Naive thymus-derived CD8-positive, alpha-beta T cell (primary cell): ENCODE results near the gene CLCN6. TPM values are rescaled to one million over a fixed set of nuclear protein-coding genes. Genes with fewer than 3 reads are reported as not detected.

Experiments
- ATAC-seq, 2 donors: fragments of 150-1000 bp; cut with Tn5 transposase in 1 of 2; sonication (Bioruptor Pico), chemical (Tn5 transposase) in 1 of 2; 1 replicate in 1 of 2; 2 replicates in 1 of 2; pipeline ENCODE4 v1.10.0; 2021; ENCODE audit warnings: mild to moderate bottlenecking in 2 of 2, moderate library complexity in 2 of 2
- POLR2A ChIA-PET: fragments of 350-600 bp; sonication (Branson Sonifier 250); formaldehyde crosslinking; loops from one replicate; lab custom pipeline; 2021; ENCODE audit warnings: antibody characterized with exemption; lab: Charles Lee
- DNase-seq, 10 donors: peaks; one replicate each; pipeline versions ENCODE4 v3.0.0 to v3.0.0-alpha.2; 2020 to 2022
- H3K27ac Mint-ChIP-seq, 10 donors: one replicate each; pipeline ENCODE4 v1.8.0; 2020 to 2022; ENCODE audit warnings: mild to moderate bottlenecking in 10 of 10, mixed read lengths in 10 of 10, moderate library complexity in 4 of 10, inconsistent platforms in 1 of 10
- H3K27me3 Mint-ChIP-seq, 5 donors: one replicate each; pipeline ENCODE4 v1.8.0; 2021 to 2022; ENCODE audit warnings: mixed read lengths in 5 of 5
- H3K36me3 Mint-ChIP-seq, 3 donors: one replicate each; pipeline ENCODE4 v1.8.0; 2020 to 2022; ENCODE audit warnings: mixed read lengths in 3 of 3, mild to moderate bottlenecking in 2 of 3, inconsistent platforms in 1 of 3
- H3K4me1 Mint-ChIP-seq, 4 donors: one replicate each; pipeline ENCODE4 v1.8.0; 2021 to 2022; ENCODE audit warnings: mixed read lengths in 4 of 4
- H3K4me3 Mint-ChIP-seq, 10 donors: one replicate each; pipeline ENCODE4 v1.8.0; 2020 to 2022; ENCODE audit warnings: mild to moderate bottlenecking in 10 of 10, mixed read lengths in 10 of 10, moderate library complexity in 6 of 10, inconsistent platforms in 1 of 10
- H3K9me3 Mint-ChIP-seq, 9 donors: one replicate each; pipeline ENCODE4 v1.8.0; 2020 to 2022; ENCODE audit warnings: mixed read lengths in 9 of 9, mild to moderate bottlenecking in 3 of 9, inconsistent platforms in 1 of 9, moderate library complexity in 1 of 9
- polyA plus RNA-seq, 3 donors: library from polyadenylated mRNA; unstranded; fragments of 300-500 nt; fragmentation: Illumina TruSeq; gene quantifications; one replicate each; pipeline ENCODE4 v1.2.3, GENCODE V29; 2021
- total RNA-seq, 8 experiments: library from RNA in 2 of 8; stranded (reverse) in 2 of 8; gene quantifications; one replicate each; pipeline ENCODE4 v1.2.3 and lab custom pipeline; 2021 to 2026

The CLCN6 gene, protein sequence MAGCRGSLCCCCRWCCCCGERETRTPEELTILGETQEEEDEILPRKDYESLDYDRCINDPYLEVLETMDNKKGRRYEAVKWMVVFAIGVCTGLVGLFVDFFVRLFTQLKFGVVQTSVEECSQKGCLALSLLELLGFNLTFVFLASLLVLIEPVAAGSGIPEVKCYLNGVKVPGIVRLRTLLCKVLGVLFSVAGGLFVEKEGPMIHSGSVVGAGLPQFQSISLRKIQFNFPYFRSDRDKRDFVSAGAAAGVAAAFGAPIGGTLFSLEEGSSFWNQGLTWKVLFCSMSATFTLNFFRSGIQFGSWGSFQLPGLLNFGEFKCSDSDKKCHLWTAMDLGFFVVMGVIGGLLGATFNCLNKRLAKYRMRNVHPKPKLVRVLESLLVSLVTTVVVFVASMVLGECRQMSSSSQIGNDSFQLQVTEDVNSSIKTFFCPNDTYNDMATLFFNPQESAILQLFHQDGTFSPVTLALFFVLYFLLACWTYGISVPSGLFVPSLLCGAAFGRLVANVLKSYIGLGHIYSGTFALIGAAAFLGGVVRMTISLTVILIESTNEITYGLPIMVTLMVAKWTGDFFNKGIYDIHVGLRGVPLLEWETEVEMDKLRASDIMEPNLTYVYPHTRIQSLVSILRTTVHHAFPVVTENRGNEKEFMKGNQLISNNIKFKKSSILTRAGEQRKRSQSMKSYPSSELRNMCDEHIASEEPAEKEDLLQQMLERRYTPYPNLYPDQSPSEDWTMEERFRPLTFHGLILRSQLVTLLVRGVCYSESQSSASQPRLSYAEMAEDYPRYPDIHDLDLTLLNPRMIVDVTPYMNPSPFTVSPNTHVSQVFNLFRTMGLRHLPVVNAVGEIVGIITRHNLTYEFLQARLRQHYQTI
- 10 to 100 TPM; 26.8 to 31.8 TPM for total RNA-seq
- polyA plus RNA-seq = 1 to 10 TPM; 1.2 to 2.8 (median 2.1) TPM
- total RNA-seq (lab: John Stamatoyannopoulos, UW) = 27.6 to 45.8 (median 31.8) reads per million in 6 experiments

DNA sequence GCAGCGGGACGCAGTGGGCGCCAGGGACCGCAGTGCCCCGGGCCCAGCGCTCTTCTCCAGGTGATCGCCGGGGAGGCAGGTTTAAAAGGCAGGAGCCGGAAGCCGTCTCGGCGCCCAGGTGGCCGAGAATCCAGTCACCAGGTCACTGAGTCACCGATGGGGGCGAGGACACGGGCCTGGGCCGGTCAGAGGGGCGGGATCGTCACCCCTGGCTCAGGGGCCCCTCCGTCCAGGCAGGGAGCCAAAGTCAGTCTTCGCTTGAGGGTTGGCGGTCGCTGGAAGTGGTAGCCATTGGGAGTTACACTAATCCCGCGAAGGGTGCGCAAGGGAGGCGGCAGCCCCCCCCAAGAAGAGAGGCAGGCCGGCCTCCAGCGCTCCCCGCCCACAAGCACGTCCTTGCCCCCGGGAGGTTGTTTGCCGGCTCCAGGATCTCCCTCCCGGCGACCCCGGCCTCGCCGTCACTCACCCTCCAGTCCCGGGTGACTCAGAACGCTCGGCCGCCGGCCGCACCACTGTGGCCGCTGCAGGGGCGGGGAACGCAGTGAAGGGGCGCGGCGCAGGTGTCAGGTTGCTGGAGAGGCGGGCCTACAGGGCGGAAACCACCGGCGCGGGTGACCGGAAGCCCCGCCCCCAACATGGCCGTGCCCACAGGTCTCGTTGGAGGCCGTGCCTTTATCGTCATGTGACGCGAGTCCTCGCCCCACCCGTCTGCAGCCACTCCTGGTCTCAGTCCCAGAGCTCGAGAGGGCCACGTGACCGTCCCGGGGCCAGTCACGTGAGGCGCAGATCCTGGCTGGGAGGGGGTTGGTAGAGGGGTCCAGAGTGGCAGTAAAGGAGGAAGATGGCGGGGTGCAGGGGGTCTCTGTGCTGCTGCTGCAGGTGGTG is at the start of gene CLCN6, which contains the start of gene MTHFR:
CLCN6 (plus strand) TSS at position 770 of the 885 bp plus-strand sequence; CDS start at position 842, 72 bp downstream.
MTHFR (minus strand) TSS at position 543 of the 885 bp plus-strand sequence. CDS start 2,848 bp downstream, outside the sequence.
- DNase-seq = peak; percentile 95 to 99 (median 97)
- Mint-ChIP-seq H3K27me3 (no peaks in the 10 kb centered on the region), H3K27ac (peak within 1 kb of the TSS; percentile 94 to 99 (median 98)), H3K4me3 (peak within 1 kb of the TSS; percentile 92 to 100 (median 99)), H3K36me3 (peaks cover 0 to 37% (median 2%) of the 10 kb centered on the region in 3 donors), H3K9me3 (no peaks in the 10 kb centered on the region), H3K4me1 (peaks cover 28 to 72% (median 69%) of the 10 kb centered on the region in 4 donors)
- peak; percentile 82 to 87 for ATAC-seq
- POLR2A ChIA-PET = interaction anchor here (0.6 to 2.3 kb wide), 13 partner anchors 9 to 706 kb away, joined by 3 to 28 read pairs (median 5); partner anchors contain the start of genes EXOSC10, FBXO6 and MFN2

DNA sequence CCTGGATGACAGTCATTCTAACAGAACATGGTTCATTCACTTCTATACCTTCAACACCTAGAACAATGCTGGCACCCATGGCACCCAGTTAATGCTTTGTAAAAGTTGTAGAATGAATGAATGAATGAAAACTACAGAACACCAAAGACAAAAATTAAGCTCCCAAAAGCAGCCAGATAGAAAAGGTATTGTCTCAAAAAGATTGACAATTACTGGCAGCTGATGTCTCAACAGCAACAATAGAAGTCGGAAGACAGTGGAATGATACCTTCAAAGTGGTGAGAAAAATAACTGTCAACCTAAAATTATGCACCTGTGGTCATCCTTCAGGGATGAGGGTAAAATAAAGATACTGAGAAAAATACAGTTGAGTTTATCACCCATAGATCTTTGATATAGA is 48.9 kb upstream of the CLCN6 start:
- H3K4me1 Mint-ChIP-seq = peaks cover 0 to 16% (median 11%) of the 10 kb centered on the region in 4 donors
- H3K36me3 Mint-ChIP-seq = no peaks in the 10 kb centered on the region
- H3K9me3 Mint-ChIP-seq = no peaks in the 10 kb centered on the region
- no peak overlapping the region for H3K4me3 Mint-ChIP-seq
- DNase-seq (no peak), ATAC-seq (no peak)
- POLR2A ChIA-PET = no interaction called here
- peaks cover 2 to 10% (median 5%) of the 10 kb centered on the region in 5 donors for H3K27me3 Mint-ChIP-seq
- no peak overlapping the region for H3K27ac Mint-ChIP-seq

DNA sequence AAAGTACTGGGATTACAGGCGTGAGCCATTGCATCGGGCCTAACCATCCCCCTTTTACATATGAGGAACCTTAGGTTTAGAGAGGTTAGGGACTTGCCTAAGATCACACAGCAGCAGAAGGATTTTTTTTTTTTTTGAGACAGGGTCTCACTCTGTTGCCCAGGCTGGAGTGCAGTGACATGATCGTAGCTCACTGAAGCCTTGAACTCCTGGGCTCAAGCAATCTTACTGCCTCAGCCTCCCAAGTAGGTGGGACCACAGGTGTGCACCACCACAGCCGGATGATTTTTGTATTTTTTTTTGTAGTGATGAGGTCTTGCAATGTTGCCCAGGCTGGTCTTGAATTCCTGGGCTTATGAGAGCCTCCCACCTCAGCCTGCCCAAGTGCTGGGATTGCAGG is 46.2 kb upstream of the CLCN6 start:
- peaks cover 0 to 17% (median 10%) of the 10 kb centered on the region in 4 donors for H3K4me1 Mint-ChIP-seq
- no peaks in the 10 kb centered on the region for H3K9me3 Mint-ChIP-seq
- POLR2A ChIA-PET = no interaction called here
- no peaks in the 10 kb centered on the region for H3K36me3 Mint-ChIP-seq
- ATAC-seq (no peak), DNase-seq (no peak)
- H3K4me3 Mint-ChIP-seq = peak overlapping the region in 1 of 10 donors; percentile 7
- peaks cover 4 to 31% (median 20%) of the 10 kb centered on the region in 5 donors for H3K27me3 Mint-ChIP-seq
- no peak overlapping the region for H3K27ac Mint-ChIP-seq

DNA sequence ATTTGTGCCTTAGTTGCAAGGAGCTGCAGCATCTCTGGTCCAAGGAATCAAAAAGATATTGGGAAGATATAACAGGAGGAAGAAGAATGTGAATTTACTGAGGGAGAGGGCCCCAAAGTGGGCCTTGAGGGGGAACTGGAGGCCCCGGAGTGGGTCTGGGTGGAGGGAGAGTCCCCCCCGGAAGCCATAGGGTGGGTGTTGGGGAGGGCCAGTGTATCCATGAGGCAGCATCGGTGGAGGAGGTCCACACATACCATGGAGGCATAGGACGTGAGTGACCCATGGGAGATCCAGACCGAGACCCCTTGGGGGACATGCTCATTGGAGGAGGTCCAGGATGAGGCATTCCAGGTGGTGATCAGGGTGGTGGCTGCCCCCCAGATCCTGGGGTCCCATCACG is 44.7 kb upstream of the CLCN6 start:
- peaks cover 0 to 17% (median 10%) of the 10 kb centered on the region in 4 donors for H3K4me1 Mint-ChIP-seq
- no peak for DNase-seq
- H3K9me3 Mint-ChIP-seq = no peaks in the 10 kb centered on the region
- H3K36me3 Mint-ChIP-seq = no peaks in the 10 kb centered on the region
- POLR2A ChIA-PET = no interaction called here
- peak overlapping the region in 4 of 10 donors; percentile 1 to 69 (median 48) for H3K4me3 Mint-ChIP-seq
- ATAC-seq = no peak
- H3K27ac Mint-ChIP-seq = no peak overlapping the region
- H3K27me3 Mint-ChIP-seq = peaks cover 4 to 31% (median 24%) of the 10 kb centered on the region in 5 donors

DNA sequence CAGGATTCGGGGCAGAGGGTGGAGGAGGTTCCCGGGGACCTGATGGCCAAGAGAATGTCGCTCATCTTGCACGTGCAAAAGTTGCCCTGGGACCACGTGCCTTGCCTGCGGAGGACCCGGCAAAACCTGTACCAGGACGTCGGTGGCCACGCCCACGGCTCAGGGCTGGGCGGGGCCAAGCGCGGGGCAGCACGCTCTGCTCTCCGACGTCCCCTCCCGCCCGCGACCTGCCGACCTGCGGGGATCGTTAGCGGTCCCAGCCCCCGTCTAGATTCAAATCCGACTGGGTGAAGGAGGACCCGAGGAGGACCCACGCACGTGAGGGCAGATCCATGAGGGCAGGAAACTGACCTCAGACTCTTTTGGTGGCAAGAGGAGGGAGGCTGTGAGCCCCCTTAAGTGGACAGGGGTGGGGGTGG is 44.0 kb upstream of the CLCN6 start, which contains the start of gene C1orf167:
C1orf167 (plus strand) TSS at position 206 of the 419 bp plus-strand sequence. CDS start 2,208 bp downstream, outside the sequence.
- H3K4me3 Mint-ChIP-seq = peak within 1 kb of the TSS in 8 of 10 donors; percentile 12 to 69 (median 30)
- H3K9me3 Mint-ChIP-seq = no peaks in the 10 kb centered on the region
- peaks cover 0 to 17% (median 10%) of the 10 kb centered on the region in 4 donors for H3K4me1 Mint-ChIP-seq
- H3K36me3 Mint-ChIP-seq = no peaks in the 10 kb centered on the region
- peak within 1 kb of the TSS in 3 of 10 donors; percentile 16 to 85 (median 78) for H3K27ac Mint-ChIP-seq
- peaks cover 4 to 31% (median 24%) of the 10 kb centered on the region in 5 donors for H3K27me3 Mint-ChIP-seq
- POLR2A ChIA-PET = no interaction called here
- DNase-seq = peak in 5 of 10 donors; percentile 7 to 45 (median 31)
- ATAC-seq = peak; percentile 69 to 83

DNA sequence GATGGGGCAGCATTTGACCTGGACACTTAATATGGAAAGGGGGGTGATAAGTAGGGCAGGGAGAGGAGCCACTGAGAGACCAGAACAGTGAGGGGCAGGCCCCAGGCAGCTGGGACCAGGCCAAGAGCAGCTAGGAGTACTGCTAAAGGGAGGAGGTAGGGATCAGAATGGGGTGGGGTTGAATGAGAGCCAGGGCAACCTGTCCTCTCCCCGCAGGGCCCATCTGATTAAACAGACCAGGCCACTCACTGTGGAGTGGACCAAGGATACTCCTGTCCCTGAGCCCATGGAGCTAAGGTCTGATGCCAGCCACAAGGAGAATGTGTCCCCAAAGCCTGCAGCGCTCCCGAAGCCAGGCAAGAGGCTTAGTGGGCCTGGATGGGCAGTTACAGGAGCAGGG is 41.9 kb upstream of the CLCN6 start:
- POLR2A ChIA-PET = no interaction called here
- ATAC-seq (no peak), DNase-seq (no peak)
- no peaks in the 10 kb centered on the region for H3K36me3 Mint-ChIP-seq
- no peaks in the 10 kb centered on the region for H3K9me3 Mint-ChIP-seq
- H3K27ac Mint-ChIP-seq = peak overlapping the region in 1 of 10 donors; percentile 49
- peaks cover 4 to 31% (median 24%) of the 10 kb centered on the region in 5 donors for H3K27me3 Mint-ChIP-seq
- peaks cover 0 to 17% (median 10%) of the 10 kb centered on the region in 4 donors for H3K4me1 Mint-ChIP-seq
- no peak overlapping the region for H3K4me3 Mint-ChIP-seq

DNA sequence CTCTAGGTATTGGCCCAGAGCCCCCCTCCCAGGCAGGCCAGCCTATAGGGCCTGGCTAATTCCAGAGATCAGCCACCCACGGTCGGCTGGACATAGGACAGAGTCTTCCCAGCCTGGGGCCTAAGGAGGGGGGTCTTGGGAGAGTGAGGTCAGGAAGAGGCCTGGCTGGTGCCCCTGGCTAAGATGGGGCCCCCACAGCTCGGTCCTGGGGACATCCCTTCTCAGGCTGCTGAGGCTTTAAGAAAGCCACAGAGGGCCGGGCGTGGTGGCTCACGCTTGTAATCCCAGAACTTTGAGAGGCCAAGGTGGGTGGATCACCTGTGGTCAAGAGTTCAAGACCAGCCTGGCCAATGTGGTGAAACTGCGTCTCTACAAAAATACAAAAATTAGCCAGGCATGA is 41.5 kb upstream of the CLCN6 start:
- Mint-ChIP-seq H3K4me1 (peaks cover 0 to 17% (median 10%) of the 10 kb centered on the region in 4 donors), H3K27me3 (peaks cover 4 to 31% (median 24%) of the 10 kb centered on the region in 5 donors), H3K36me3 (no peaks in the 10 kb centered on the region), H3K4me3 (no peak overlapping the region), H3K9me3 (no peaks in the 10 kb centered on the region), H3K27ac (no peak overlapping the region)
- no peak for ATAC-seq
- no peak for DNase-seq
- POLR2A ChIA-PET = no interaction called here

DNA sequence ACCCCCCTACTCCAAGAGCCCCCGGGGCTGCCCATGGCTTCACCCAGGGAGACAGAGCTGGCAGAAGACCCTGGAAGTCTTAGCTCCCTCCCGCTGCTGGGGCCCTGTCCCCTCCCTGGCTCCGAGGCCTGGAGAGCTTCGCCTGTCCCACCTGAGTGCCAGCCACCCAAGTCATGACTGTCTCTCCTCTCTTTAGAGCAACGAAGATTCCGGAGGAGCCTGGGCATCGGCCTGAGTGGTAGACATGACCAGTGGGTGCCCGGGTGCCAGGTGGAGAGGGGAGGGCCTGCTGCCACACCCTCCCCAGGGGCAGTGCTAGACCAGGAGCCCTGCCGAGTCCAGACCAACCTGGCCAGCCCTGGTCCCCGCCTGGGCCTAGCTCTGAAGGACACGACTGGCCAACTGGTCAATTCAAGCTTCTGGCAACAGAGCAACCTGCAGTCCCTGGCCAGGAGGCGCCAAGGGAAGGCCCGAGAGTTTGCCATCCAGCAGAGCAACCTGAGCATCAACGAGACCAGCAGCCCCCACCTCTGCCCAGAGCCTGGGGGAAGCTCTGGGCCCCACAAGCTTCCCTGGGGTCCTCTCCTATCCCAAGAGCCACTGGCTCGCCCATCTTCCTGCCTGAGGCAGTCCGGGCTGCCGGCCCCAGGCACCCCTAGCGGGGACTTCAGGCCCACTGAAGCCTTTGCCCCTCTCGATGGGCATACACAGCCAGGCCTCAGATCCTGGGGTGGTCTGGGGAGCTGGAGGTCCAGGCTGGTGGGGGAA is 40.1 kb upstream of the CLCN6 start:
- H3K27me3 Mint-ChIP-seq = peaks cover 4 to 29% (median 23%) of the 10 kb centered on the region in 5 donors
- POLR2A ChIA-PET = interaction anchor here (0.7 kb wide), 1 partner anchor 28 kb away, joined by 7 read pairs; no protein-coding TSS in a partner anchor
- H3K27ac Mint-ChIP-seq = peak overlapping the region in 2 of 10 donors; percentile 57 to 63
- ATAC-seq (no peak), DNase-seq (no peak)
- H3K36me3 Mint-ChIP-seq = no peaks in the 10 kb centered on the region
- no peaks in the 10 kb centered on the region for H3K9me3 Mint-ChIP-seq
- peaks cover 0 to 16% (median 9%) of the 10 kb centered on the region in 4 donors for H3K4me1 Mint-ChIP-seq
- no peak overlapping the region for H3K4me3 Mint-ChIP-seq

DNA sequence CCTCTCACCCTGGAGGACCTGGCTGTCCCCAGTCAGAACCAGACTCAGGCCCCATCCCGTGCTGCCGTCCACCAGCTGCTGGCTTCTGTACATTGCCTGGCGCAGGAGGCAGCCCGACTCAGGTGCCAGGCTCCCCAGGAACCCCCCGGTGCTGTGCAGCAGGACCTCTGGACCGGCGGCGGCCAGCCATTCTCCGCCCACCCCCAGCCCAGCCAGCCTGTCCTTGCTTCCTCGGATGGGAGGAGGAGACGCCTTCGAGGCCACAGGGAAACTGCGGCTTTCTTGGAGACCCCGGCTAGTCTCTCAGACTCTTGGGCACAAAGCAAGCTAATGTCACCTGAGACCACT is 39.6 kb upstream of the CLCN6 start:
- H3K27ac Mint-ChIP-seq = no peak overlapping the region
- H3K9me3 Mint-ChIP-seq = no peaks in the 10 kb centered on the region
- DNase-seq (no peak), ATAC-seq (no peak)
- peaks cover 0 to 13% (median 5%) of the 10 kb centered on the region in 4 donors for H3K4me1 Mint-ChIP-seq
- H3K4me3 Mint-ChIP-seq = no peak overlapping the region
- no peaks in the 10 kb centered on the region for H3K36me3 Mint-ChIP-seq
- POLR2A ChIA-PET = no interaction called here
- peaks cover 2 to 23% (median 20%) of the 10 kb centered on the region in 5 donors for H3K27me3 Mint-ChIP-seq

DNA sequence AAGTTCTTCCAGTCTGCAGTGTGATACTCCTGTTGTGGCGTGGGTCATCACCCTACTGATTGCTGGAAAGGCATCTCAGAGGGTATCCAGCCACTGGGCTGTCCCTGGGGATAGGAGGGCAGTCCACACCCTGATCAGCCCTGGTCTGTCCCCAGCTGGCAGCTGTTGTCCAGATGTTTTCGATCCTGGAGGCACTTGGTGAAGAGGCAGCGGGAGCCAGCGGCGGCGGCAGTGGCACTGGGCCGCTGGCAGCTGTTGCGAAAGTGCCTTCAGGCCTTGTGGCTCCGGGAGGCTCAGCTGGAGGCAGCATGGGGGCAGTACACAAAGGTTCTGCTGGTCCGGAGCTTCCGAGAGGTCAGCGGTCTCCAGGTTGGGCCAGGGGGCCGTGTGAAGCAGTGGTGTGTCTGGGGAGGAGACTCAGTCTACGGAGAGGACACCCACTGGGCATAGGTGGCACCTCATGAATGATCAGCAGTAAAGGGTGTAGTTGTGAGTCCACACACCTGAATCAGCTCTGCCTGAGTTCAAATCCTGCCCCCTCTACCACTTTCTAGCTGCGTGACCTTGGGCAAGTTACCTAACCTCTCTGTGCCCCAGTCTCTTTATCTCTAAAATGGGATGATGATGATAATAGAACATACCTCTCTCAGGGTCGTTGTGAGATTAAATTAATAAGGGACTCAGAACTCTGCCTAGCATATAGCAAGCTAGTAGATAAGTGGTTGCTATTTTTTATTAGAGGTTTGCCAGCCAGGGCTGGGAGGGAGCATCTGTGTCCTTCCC is 37.9 kb upstream of the CLCN6 start:
- DNase-seq = no peak
- POLR2A ChIA-PET = no interaction called here
- Mint-ChIP-seq H3K36me3 (no peaks in the 10 kb centered on the region), H3K27ac (no peak overlapping the region), H3K4me1 (no peaks in the 10 kb centered on the region), H3K4me3 (no peak overlapping the region), H3K27me3 (peaks cover 0 to 12% (median 7%) of the 10 kb centered on the region in 5 donors), H3K9me3 (no peaks in the 10 kb centered on the region)
- no peak for ATAC-seq
